Lower leg skin (tissue), 3 donors: ENCODE data around the gene ELF5.

ENCODE experiments used
- POLR2A ChIP-seq, 2 donors: fragments of 450-650 bp; IDR thresholded peaks; one replicate each; pipeline ENCODE4 v1.6.1; 2016 to 2017; ENCODE audit warnings: antibody characterized with exemption in 2 of 2, mild to moderate bottlenecking in 1 of 2, moderate library complexity in 1 of 2
- TF ChIP-seq, protein P1 (sequence below), 3 donors: fragments of 450-650 bp; IDR thresholded peaks; one replicate each; pipeline ENCODE4 v1.5.1; 2016; ENCODE audit warnings: antibody characterized with exemption in 3 of 3, mild to moderate bottlenecking in 3 of 3, moderate library complexity in 2 of 3

DNA sequence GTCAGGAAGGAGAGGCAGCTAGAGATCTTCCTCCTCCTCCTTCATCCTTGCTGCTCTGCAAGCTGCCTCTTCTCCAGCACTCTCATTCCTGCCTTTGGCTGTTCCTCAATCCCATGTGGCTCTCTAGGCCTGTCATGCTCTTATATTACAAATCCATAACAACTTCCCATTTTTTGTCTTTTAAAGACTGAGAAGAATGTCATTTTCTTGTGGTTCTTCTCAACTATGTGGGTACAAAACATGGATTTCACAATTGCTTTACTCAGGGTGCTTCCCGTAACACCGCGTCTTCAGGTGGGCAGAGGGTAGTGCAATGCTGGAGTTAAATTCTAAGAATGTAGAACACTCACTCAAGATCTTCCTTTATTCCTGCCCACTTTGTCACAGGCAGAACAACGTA is 81.6 kb downstream of the ELF5 start:
- TF ChIP-seq, protein P1, sequence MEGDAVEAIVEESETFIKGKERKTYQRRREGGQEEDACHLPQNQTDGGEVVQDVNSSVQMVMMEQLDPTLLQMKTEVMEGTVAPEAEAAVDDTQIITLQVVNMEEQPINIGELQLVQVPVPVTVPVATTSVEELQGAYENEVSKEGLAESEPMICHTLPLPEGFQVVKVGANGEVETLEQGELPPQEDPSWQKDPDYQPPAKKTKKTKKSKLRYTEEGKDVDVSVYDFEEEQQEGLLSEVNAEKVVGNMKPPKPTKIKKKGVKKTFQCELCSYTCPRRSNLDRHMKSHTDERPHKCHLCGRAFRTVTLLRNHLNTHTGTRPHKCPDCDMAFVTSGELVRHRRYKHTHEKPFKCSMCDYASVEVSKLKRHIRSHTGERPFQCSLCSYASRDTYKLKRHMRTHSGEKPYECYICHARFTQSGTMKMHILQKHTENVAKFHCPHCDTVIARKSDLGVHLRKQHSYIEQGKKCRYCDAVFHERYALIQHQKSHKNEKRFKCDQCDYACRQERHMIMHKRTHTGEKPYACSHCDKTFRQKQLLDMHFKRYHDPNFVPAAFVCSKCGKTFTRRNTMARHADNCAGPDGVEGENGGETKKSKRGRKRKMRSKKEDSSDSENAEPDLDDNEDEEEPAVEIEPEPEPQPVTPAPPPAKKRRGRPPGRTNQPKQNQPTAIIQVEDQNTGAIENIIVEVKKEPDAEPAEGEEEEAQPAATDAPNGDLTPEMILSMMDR (IDR thresholded peaks at IDR 0.05), result no peak
- no peak for TF ChIP-seq POLR2A (IDR thresholded peaks at IDR 0.05)
